Spleen (tissue), 7 donors: ENCODE data around the gene COL4A3.

Experiments used
- CTCF ChIP-seq, 11 experiments: fragments of 200-600 bp in 7 of 11; fragments of 450-650 bp in 4 of 11; sonication (generic) in 4 of 11; IDR thresholded peaks in 8 of 11; conservative IDR thresholded peaks in 3 of 11; 1 replicate in 7 of 11; 2 replicates in 4 of 11; pipeline versions ENCODE4 v1.4.0 to v1.8.0; 2016 to 2021; ENCODE audit warnings: antibody characterized with exemption in 11 of 11, inconsistent platforms in 4 of 11, mild to moderate bottlenecking in 1 of 11
- POLR2A ChIP-seq, 3 donors: fragments of 450-650 bp; IDR thresholded peaks; one replicate each; pipeline ENCODE4 v1.5.1; 2017; ENCODE audit warnings: antibody characterized with exemption in 3 of 3, mild to moderate bottlenecking in 1 of 3
- POLR2AphosphoS5 ChIP-seq, 3 donors: sonication (generic); formaldehyde crosslinking; IDR thresholded peaks; one replicate each; pipeline ENCODE4 v1.5.1; 2017; ENCODE audit warnings: antibody characterized with exemption in 3 of 3
- donor health status: DM: no; HTN: no; CAD: no; lungs with moderate emphysema.
- donor health status: DM: no; HTN: no; CAD: no.
- donor health status: DM: no; HTN: no; CAD: no.

- TF ChIP-seq CTCF (IDR thresholded peaks at IDR 0.05 in 8 of 11, conservative IDR thresholded peaks at IDR 0.05 in 3 of 11), result no peak
- TF ChIP-seq POLR2A (IDR thresholded peaks at IDR 0.05), result no peak
- TF ChIP-seq POLR2AphosphoS5 (IDR thresholded peaks at IDR 0.05), result no peak
These were observed 162.4 kb downstream of the COL4A3 start for GRCh38 chr2:227326783-227327182.
